GM18907 (cell line): ENCODE results near the gene BTD.
A peak's percentile ranks its signal among the peaks of the same experiment; 100 is the strongest.
"Not testable (repeated sequence)": the region's sequence is repeated elsewhere in the genome, so short reads cannot be mapped to it uniquely, and the experiment has no call there.

Source experiments
- ATAC-seq: cut with Tn5 transposase; IDR thresholded peaks from one replicate; pipeline ENCODE4 v1.9.1; 2021; ENCODE audit warnings: mild to moderate bottlenecking, moderate library complexity; ENCODE audit not compliant: unreplicated experiment

Gene BTD

DNA sequence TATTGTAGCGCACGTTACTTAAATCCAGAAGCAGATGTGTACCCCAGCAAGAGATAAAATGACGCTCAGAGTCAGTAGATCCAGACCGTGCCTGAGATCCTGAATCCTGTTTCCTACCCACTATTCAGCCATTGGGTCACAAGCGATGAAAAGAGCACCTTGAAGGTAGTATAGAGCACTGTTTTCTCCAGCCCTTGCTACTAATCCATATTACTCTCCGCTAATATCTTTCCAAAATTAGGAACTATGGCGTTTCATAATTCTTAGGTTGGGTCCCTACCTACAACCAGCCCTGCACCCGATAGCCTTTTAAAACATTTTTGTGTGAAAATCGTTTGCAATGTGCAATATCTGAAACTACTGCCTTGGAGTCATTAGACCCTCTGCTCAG lies 596 bp downstream of the BTD start:
- peak; percentile 27 for ATAC-seq

- not testable (repeated sequence) for ATAC-seq
These were observed 1.3 kb downstream of the BTD start for GRCh38 chr3:15602816-15603215.

- not testable (repeated sequence) for ATAC-seq
These were observed 3.0 kb downstream of the BTD start for GRCh38 chr3:15604584-15604983.

- no peak for ATAC-seq
These were observed 4.9 kb downstream of the BTD start for GRCh38 chr3:15606434-15606891.

DNA sequence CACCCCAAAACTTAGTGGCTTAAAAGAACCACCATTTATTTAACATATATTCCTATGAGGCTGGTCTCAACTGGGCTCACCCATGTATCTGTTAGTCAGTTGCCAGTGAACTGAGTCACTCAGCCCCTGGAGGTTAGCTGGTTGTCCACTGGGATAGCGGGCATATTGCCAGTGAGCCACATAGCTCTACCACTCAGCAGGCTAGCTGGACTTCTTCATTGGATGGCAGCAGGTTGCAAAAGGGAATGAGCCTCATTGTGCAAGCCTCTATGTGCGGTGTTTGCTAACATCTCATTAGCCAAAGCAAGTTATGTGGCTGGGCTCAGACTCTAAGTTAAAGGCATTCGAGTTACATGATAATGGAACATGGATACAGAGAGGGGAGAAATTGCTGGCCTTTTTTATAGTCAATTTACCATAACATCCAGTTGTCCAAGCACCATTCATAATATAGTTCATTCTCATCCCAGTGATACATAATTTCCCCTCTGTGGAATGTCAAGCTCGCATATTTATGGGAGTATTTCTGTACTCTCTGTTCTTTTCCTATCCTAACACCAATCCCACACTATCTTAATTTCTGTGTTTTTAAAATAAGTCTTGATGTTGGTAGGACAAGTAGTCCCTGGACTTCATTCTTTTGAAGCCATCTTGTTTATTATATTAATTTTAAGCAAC lies 8.7 kb downstream of the BTD start:
- ATAC-seq: no peak

DNA sequence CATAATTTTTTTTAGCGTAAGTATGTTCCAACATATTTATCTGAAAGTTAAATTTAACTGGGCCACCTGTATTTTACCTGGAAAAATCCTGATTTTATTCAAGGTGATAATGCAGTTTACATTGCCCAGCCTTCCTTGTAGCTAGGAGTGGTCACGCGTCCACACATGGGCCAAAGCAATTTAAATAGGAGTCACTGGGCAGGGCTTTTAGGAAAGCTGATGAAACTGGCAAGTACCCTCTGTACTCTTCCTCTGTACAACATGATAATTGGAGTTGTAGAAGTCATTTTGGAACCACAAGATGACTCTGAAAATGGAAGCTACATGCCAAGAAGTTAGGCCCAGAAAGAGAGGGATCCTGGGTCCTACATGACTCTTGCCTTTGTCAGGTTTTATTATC lies 9.5 kb downstream of the BTD start:
- ATAC-seq: no peak

DNA sequence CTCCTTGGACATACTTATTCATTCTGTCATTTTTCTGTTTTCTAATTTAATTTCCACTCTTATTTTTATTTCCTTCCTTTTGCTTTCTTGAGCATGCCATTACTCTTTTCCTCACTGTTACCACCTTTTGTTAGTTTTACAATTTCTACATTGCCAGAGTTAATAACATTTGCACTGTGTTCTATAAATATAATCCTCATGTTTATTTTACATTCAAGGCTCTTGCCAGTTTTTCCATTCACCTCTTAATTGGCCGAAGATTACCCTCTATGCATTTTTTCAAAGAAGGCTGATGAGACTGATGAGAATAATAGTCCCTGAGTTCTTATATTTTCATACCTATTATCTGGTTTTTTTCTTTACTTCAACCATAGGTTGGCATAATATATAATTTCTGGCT lies 10.5 kb downstream of the BTD start:
- no peak for ATAC-seq

GRCh38 chr3:15614958-15615357 lies 13.4 kb downstream of the BTD start:
- no peak for ATAC-seq

- ATAC-seq: no peak
These were observed 14.5 kb downstream of the BTD start for GRCh38 chr3:15616053-15616452.

DNA sequence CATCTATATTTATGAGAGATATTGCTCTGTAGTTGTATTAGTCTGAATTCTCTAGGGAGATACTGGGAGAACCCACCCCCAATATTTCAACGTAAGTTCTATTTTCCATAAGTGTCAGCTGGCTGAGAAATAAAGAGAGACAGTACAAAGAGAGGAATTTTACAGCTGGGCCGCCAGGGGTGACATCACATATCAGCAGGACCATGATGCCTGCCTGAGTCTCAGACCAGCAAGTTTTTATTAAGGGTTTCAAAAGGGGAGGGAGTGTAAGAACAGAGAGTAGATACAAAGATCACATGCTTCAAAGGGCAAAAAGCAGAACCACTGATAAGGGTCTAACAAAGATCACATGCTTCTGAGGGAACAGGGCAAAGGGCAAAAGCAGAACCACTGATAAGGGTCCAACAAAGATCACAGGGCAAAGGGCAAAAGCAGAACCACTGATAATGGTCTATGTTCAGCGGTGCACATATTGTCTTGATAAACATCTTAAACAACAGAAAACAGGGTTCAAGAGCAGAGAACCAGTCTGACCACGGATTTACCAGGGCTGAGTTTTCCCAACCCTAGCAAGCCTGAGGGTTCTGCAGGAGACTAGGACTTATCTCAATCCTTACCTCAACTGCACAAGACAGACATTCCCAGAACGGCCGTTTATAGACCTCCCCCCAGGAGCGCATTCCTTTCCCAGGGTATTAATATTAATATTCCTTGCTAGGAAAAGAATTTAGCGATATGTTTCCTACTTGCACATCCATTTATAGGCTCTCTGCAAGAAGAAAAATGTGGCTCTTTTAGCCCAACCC lies 18.3 kb downstream of the BTD start:
- not testable (repeated sequence) for ATAC-seq

GRCh38 chr3:15623535-15624440 lies 22.2 kb downstream of the BTD start:
- no peak for ATAC-seq

DNA sequence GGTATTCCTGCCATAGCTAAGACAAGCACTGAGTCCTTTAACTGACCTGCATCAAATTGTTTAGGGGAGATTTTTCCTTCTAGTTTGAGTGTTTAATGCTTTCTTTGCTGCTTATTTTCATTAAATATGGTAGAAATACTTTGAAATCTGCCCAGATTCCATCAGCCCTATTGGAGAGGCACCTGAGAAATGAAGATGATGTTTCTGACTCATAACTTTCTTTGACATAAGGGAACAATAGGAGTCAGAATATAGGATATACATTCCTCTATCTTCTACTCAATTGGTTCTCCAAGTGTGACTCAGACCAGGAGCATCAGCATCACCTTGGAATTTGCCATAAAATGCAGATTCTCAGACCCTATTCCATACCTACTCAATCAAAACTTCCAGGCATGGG lies 27.4 kb downstream of the BTD start:
- ATAC-seq: no peak

GRCh38 chr3:15629860-15630597 lies 28.5 kb downstream of the BTD start:
- ATAC-seq: peak; percentile 95

DNA sequence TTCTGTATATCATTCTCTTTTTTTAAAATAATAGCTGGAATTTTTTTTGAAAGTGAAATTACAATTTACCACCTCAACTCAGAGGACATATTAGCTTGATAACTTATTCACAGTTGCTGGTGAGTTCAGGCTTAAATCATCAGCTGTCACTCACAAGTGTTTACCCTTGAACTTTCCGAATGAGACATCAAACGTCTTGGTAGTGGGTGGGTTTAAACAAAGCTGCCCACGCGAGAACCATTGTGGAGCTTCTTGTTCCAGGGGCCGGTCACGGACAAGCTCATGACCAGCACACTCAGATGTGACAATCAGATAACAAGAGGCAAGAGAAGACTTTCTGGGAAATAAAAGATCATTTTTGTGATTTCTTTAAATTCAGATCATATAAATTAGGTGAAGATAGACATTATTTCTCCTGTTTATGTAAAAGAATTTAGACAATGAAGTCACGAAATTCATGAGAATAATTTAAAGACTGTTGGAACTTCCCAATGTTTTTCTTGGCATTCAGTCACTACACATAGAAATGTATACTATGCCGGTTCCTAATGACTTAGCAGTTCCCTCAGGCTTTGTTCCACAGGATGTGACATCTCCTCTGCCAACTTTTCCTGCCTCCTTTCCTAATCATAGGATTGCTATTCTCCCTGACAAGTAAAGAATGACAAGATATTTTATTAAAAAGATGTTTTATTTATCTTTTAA lies 29.3 kb downstream of the BTD start:
- peak; percentile 42 for ATAC-seq

GRCh38 chr3:15631426-15632211 lies 30.1 kb downstream of the BTD start:
- no peak for ATAC-seq

- ATAC-seq: no peak
These were observed 30.7 kb downstream of the BTD start for GRCh38 chr3:15632212-15632580.

GRCh38 chr3:15633159-15633558 lies 31.6 kb downstream of the BTD start:
- ATAC-seq: no peak

DNA sequence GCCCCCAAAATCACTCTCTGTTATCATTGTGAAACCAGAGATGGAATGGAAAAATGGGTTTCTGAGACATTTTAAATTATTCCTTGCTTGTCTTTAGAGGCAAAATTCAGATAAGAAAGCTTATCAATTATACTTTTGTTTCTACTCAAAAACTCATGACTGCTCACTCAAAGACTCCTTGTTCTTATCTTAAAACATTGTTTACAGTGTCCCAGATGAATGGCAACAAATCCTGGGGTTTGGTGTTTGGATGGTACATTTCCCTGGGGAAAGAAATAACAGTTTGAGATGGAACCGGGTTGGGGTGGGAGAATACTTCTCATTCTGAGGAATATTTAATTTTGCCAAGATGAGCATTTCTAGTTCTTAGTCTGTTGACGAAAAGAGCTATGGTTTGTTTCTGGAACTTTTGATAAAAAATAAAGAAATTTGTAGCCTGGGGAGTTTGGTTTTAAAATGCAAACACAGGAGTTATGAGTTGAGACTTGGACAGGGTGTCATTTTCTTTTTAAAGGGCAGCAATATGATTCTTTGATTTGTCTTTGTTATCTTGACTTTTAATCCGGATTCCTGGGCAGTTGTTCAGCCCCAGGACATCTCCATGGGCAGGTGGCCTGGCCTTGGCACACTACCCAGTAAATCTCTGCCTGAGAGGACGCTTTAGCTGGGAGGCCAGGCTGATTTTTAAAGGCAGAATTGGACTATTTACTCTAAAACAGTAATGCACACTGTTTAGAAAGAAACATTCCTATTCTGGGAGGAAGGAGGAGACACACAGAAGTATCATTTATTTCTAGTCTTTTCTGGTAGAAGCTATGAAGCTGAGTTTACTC lies 32.4 kb downstream of the BTD start:
- ATAC-seq: no peak
